ENCODE results near the gene ZNF174.

Gene ZNF174

GRCh38 chr16:3443108-3444031 lies 42.4 kb downstream of the ZNF174 start, which contains the start of the genes NAA60 and ZNF597:
TSS of gene NAA60 (plus strand) at chr16:3443680. CDS start at chr16:3476228, 32,548 bp downstream.
TSS of gene ZNF597 (minus strand) at chr16:3443504. CDS start at chr16:3443153, 351 bp downstream.
- TF ChIP-seq CTCF (IDR thresholded peaks at IDR 0.05; ENCODE audit: low read depth, low read length), result no peak
- peak; percentile 79 for DNase-seq (ENCODE audit: extremely low read depth, low read depth)

DNA sequence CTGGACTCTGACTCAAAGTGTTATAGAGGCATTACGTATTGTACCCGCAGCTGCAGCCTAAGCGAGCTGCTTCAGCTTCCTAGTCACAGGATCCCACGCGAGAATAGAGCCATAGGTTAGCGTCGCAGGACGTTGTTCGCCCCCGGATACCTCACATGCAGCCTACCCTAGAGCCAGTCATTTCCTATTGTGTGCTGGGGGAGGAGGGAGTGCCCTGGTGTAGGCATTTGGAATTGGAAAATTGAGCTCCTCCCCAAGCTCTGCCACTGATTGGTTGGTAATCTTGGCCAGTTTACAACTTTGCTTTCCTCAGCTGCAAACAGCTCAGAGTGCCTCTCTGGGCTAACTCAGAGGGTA lies 43.0 kb downstream of the ZNF174 start:
- TF ChIP-seq CTCF (IDR thresholded peaks at IDR 0.05; ENCODE audit: low read depth, low read length), result no peak
- peak; percentile 32 for DNase-seq (ENCODE audit: extremely low read depth, low read depth)

DNA sequence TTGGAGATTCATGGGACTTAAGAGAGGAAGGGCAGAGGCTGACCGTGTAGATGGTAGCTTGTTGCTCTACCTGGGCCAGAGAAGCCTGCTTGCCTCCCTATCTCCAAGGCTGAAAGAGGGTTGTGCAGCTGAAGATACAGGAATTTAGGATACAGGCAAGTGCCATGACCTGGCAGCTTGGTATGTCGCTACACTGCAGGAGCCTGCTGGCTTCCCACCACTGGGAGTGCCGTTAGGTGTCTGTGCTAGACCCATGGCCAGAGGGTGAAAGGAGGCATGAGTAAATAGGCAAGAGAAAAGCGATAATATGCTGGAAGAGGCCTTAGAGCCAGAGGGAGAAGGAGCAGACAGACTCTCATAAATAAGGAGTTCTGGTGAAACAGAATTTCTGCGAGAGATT lies 53.1 kb downstream of the ZNF174 start:
- DNase-seq (ENCODE audit: extremely low read depth, low read depth), result no peak
- no peak for TF ChIP-seq CTCF (IDR thresholded peaks at IDR 0.05; ENCODE audit: low read depth, low read length)

DNA sequence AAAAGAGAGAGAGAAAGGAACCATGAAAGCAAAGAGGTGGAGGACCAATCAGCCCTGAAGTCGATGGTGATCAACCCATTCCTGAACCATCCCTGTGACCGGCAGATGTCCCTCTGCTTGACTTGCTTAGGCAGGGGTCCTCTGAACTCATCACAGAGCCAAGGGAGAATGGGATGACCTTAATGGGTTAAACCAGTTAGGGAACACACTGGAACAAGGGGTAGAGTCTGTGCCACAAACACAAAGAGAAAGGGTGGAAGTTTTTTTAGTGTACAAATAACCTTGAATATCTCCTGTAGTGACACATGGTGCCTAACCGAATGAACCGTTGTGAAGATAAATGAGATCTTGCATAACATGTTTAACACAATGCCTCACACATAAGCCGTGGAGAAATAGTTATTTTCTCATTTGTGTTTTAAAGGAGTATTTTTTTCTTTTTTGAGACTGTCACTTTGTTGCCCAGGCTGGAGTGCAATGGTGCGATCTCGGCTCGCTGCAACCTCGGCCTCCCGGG lies 53.7 kb downstream of the ZNF174 start:
- no peak for DNase-seq (ENCODE audit: extremely low read depth, low read depth)
- TF ChIP-seq CTCF (IDR thresholded peaks at IDR 0.05; ENCODE audit: low read depth, low read length), result no peak

DNA sequence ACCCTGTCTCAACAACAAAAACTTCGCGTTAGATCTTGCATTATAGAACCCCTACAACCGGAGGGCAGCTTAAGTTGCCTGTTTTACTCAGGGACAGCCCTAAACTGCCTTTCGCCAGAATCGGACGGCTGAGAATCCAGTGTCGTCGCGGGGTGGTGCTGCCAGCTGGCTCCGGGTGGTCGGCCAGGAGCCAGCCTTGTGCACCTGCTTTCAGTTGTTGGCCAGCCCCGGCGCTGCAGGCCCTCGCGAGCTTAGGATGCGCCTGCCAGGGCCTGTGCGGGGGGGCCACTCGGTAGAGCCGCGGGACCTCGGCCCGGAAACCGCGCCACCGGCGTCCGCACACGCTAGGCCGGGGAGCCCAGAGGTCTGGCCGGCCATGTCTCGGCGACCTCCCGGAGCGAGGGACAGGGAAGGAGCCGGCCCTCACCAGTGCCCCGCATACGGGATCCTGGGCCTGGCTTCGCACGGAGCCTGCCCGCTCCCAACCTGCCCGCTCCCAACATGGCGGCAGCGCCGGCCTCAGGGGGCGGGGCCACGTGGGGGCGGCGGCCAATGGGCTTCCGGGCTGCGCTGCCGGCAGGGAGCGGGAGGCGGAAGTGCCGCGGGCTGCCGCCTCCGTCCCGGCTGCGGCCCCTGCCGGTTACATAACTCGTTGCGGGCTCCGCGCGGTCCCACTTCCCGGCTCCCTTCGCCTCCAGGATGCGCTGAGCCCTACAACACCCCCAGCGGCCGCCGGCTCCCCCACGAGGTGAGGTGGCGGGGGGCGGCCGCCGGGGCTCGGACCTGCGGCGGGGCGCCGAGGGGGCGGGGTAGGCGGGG lies 56.6 kb downstream of the ZNF174 start:
- TF ChIP-seq CTCF (IDR thresholded peaks at IDR 0.05; ENCODE audit: low read depth, low read length), result peak; percentile 35
- DNase-seq (ENCODE audit: extremely low read depth, low read depth), result peak; percentile 69

- no peak for TF ChIP-seq CTCF (IDR thresholded peaks at IDR 0.05; ENCODE audit: low read depth, low read length)
- DNase-seq (ENCODE audit: extremely low read depth, low read depth), result no peak
Measured at GRCh38 chr16:3458278-3458851, 57.4 kb downstream of the ZNF174 start.

Data from AG09319 (cell line).